SIG-M5 (cell line): ENCODE data around the gene TAF11L10.
"Not testable (repeated sequence)": the region's sequence is repeated elsewhere in the genome, so short reads cannot be mapped to it uniquely, and the experiment has no call there.

Experiments used
- DNase-seq: peaks from one replicate; lab custom pipeline; 2025; lab: John Stamatoyannopoulos, UW

TAF11L10 gene

DNA sequence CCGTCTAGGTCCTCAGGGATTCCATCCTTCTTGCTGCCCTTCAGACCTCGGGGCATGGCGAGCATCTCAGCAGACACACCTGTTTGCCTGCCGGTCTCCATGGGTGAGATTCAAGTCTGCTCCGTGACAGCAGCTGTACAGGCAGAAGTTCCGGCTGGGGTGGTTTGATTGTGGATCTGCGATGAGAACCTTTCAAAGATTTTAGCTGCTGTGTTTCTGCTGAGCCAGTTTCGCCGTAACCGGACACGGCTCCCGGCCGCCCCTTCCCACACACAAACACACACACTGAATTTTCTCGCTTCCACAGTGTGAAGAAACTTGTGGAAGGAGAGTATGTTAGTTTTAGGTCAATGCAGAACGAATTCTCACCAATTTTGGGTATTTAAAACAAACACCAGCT, at the start of gene TAF11L10:
TAF11L10 (minus strand) TSS at position 101 of the 400 bp plus-strand sequence.
- DNase-seq = not testable (repeated sequence)

DNA sequence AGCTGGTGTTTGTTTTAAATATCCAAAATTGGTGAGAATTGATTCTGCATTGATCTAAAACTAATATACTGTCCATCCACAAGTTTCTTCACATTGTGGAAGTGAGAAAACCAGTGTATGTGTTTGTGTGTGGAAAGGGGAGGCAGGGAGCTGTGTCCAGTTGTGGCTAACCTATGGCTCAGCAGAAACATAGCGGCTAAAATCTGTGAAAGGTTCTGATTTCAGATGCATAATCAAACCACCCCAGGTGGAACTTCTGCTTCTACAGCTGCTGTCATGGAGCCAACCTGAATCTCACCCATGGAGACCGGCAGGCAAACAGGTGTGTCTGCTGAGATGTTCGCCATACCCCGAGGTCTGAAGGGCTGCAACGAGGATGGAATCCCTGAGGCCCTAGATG, 36.5 kb upstream of the TAF11L10 start, which contains the start of gene TAF11L14:
TAF11L14 (plus strand) TSS at position 301 of the 400 bp plus-strand sequence.
- no peak for DNase-seq

DNA sequence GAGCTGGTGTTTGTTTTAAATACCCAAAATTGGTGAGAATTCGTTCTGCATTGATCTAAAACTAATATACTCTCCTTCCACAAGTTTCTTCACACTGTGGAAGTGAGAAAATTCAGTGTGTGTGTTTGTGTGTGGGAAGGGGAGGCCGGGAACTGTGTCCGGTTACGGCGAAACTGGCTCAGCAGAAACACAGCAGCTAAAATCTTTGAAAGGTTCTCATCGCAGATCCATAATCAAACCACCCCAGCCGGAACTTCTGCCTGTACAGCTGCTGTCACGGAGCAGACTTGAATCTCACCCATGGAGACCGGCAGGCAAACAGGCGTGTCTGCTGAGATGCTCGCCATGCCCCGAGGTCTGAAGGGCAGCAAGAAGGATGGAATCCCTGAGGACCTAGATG, 34.2 kb upstream of the TAF11L10 start, which contains the start of gene TAF11L13:
TAF11L13 (plus strand) TSS at position 301 of the 400 bp plus-strand sequence.
- not testable (repeated sequence) for DNase-seq

DNA sequence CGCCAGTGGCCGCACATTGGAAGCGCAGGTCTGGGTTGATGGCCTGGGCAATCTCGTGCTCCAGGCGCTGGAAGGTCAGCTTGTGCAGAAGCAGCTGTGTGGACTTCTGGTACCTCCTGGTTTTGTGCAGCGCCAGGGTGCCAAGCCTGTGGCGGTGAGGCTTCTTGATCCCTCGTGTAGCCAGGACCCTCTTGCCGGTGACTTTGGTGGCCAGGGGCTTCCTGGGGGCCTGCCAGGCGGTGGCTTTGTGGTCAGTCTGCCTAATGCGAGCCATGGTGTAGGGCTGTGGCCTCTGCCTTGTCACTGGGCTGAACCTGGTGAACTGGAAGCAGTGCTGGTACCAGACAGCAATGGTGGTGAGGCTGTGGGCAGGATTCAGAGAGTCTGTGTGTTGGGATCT, 28.1 kb upstream of the TAF11L10 start:
- DNase-seq = no peak

DNA sequence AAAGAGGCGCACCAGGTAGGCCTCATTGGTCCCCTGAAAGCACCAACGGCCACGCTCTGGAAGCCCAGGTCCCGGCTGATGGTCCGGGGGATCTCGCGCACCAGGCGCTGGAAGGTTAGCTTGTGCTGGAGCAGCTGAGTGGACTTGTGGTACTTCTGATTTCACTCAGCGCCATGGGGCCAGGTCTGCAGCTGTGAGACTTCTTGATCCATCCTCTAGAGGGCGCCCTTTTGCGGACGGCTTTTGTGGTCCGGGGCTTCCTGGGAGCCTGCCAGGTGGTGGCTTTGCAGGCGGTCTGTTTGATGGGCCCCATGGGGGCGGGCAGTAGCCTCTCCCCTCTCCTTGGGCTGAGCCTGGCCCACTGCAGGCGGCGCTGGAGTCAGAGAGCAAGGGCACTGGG, 23.0 kb upstream of the TAF11L10 start:
- DNase-seq = no peak

DNA sequence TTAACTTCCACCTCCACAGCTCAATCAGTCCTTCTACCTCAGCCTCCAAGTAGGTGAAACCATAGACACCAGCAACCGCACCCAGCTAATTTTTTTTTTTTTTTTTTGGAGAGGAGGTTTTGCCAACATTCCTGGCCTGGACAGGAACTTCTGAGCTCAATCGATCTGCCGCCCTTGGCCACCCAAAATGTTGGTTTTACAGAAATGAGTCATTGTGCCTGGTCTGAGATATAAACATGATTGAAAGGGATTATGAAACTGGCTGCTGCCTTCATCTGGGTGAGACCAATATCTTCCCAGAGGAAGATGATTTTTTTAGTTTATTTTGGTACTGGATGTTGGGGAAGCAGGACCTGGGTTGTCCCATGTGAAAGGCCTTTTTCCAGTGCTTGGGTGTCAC, 21.7 kb upstream of the TAF11L10 start:
- DNase-seq = no peak

DNA sequence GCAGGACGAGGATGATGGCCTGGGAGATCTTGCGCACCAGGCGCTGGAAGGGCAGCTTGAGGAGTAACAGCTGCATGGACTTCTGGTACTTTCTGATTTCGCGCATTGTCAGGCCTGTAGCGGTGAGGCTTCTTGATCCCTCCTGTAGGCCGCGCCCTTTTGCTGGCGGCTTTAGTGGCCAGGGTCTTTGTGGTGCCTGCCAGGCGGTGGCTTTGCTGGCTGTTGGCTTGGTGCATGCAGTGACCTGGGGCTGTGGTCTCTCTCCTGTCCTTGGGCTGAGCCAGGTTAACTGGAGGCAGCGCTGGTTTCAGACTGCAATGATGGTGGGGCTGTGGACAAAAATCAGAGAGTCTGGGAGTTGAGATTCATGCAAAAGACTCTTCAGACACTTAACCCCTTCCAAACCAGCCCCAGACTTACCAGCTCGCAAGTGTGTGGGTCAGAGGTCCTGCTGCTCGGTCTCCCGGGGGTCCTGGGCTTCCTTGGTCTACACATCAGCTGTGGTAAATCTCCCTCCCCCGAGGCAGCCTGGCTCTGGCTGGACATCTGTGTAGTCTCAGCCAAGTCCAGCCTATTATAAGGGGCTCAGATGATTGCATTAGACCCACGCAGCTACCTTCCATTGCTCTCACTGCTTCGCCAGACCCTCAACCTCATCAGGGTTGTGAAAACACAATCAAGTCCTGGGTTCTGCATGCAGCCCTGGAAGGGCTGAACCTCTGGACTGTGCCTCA, 17.4 kb upstream of the TAF11L10 start:
- no peak for DNase-seq

DNA sequence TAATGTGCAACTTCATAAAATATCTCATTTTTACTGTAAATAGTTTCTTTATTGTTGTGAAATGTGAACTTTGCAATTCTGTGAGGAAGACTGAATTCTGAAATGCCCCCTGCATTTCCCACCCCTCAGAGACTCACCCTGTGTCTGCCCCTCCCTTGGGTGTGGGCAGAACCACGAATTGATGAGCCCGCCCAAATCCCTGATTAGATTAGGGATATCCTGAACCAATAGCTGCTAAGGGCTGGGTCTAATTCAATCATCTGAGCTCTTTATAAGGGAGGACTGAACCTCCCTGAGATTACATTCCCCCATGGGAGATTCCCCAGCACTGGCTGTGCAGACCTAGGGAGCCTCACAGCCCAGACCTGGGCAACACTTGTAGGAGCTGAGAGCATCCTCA, 12.5 kb upstream of the TAF11L10 start, which contains the start of gene TAF11L12:
TAF11L12 (plus strand) TSS at position 301 of the 400 bp plus-strand sequence.
- not testable (repeated sequence) for DNase-seq

DNA sequence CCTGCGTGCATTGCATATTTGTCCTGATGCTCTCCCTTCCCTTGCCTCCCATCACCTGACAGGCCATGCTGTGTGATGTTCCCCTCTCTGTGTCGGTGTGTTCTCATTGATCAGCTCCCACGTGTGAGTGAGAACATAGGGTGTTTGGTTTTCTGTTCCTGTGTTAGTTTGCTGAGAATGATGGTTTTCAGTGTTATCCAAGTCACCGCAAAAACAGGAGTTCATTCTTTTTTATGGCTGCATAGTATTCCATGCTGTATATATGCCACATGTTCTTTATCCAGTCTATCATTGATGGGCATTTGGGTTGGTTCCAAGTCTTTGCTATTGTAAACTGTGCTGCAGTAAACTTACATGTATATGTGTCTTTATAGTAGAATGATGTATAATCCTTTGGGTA, 9.8 kb upstream of the TAF11L10 start:
- not testable (repeated sequence) for DNase-seq

DNA sequence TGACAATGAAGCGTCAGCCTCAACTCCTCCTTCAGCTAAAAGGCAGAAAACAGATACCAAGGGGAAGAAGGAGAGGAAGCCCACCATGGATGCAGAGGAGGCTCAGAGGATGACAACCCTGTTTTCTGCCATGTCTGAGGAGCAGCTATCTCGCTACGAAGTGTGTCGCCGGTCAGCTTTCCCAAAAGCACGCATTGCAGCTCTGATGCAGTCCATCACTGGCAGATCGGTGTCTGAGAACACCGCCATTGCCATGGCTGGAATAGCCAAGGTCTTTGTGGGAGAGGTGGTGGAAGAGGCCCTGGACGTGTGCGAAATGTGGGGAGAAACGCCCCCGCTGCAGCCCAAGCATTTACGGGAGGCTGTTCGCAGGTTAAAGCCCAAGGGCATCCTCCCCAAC, 7.3 kb upstream of the TAF11L10 start:
- no peak for DNase-seq

DNA sequence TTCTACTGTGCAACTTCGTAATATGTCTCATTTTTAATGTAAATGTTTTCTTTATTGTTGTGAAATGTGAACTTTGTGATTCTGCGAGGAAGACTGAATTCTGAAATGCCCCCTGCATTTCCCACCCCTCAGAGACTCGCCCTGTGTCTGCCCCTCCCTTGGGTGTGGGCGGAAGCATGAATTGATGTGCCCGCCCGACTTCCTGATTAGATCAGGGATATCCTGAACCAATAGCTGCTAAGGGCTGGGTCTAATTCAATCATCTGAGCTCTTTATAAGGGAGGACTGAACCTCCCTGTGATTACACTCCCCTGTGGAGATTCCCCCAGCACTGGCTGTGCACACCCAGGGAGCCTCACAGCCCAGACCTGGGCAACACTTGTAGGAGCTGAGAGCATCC, 6.3 kb upstream of the TAF11L10 start, which contains the start of gene TAF11L11:
TAF11L11 (plus strand) TSS at position 304 of the 400 bp plus-strand sequence.
- DNase-seq = not testable (repeated sequence)

DNA sequence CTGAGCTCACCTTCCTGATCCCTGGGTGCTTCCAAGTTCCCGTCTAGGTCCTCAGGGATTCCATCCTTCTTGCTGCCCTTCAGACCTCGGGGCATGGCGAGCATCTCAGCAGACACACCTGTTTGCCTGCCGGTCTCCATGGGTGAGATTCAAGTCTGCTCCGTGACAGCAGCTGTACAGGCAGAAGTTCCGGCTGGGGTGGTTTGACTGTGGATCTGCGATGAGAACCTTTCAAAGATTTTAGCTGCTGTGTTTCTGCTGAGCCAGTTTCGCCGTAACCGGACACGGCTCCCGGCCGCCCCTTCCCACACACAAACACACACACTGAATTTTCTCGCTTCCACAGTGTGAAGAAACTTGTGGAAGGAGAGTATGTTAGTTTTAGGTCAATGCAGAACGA, 3.4 kb downstream of the TAF11L10 start, which contains the start of gene TAF11L9:
TAF11L9 (minus strand) TSS at position 140 of the 400 bp plus-strand sequence.
- not testable (repeated sequence) for DNase-seq

DNA sequence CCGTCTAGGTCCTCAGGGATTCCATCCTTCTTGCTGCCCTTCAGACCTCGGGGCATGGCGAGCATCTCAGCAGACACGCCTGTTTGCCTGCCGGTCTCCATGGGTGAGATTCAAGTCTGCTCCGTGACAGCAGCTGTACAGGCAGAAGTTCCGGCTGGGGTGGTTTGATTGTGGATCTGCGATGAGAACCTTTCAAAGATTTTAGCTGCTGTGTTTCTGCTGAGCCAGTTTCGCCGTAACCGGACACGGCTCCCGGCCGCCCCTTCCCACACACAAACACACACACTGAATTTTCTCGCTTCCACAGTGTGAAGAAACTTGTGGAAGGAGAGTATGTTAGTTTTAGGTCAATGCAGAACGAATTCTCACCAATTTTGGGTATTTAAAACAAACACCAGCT, 6.8 kb downstream of the TAF11L10 start, which contains the start of gene TAF11L8:
TAF11L8 (minus strand) TSS at position 101 of the 400 bp plus-strand sequence.
- DNase-seq = not testable (repeated sequence)

DNA sequence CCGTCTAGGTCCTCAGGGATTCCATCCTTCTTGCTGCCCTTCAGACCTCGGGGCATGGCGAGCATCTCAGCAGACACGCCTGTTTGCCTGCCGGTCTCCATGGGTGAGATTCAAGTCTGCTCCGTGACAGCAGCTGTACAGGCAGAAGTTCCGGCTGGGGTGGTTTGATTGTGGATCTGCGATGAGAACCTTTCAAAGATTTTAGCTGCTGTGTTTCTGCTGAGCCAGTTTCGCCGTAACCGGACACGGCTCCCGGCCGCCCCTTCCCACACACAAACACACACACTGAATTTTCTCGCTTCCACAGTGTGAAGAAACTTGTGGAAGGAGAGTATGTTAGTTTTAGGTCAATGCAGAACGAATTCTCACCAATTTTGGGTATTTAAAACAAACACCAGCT, 12.0 kb downstream of the TAF11L10 start, which contains the start of gene TAF11L7:
TAF11L7 (minus strand) TSS at position 101 of the 400 bp plus-strand sequence.
- not testable (repeated sequence) for DNase-seq
